Stimulated activated naive CD4-positive, alpha-beta T cell treated with Interleukin-2 at 50 U/mL for 16 hours (primary cell): Measurements from ENCODE around the gene GDPD4.

ENCODE experiments used
- DNase-seq: peaks from one replicate; lab custom pipeline; 2025; lab: John Stamatoyannopoulos, UW

GDPD4 gene

DNA sequence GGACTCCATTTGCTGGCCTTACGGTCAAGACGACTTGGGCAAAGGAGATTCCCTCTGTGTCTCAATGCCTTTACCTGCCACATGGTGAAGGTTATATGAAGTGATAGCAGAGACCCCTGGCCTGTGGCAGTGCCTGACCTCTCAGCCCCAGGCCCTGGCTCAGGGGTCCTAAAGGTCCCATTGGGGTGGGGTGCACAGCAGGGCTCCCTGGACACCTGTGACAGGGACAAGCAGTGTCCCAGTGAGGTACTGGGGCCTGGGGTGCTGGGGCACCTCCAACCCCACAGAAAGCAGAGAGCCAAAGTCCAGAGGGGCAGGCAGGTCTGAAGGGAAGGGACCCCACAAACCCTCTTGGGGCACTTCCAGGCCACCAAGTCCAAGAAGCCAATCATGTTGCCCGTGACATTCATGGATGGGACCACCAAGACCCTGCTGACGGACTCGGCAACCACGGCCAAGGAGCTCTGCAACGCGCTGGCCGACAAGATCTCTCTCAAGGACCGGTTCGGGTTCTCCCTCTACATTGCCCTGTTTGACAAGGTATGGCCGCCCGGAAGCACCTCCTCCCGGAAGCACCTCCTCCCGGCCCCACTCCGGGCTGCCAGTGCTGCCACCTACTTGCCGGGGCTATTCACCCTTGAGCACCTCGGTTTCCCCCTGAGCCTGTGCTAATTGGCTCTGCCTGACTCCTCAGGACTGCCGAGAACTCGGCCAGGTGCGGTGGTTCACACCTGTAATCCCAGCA lies 111.0 kb downstream of the GDPD4 start:
- no peak for DNase-seq

DNA sequence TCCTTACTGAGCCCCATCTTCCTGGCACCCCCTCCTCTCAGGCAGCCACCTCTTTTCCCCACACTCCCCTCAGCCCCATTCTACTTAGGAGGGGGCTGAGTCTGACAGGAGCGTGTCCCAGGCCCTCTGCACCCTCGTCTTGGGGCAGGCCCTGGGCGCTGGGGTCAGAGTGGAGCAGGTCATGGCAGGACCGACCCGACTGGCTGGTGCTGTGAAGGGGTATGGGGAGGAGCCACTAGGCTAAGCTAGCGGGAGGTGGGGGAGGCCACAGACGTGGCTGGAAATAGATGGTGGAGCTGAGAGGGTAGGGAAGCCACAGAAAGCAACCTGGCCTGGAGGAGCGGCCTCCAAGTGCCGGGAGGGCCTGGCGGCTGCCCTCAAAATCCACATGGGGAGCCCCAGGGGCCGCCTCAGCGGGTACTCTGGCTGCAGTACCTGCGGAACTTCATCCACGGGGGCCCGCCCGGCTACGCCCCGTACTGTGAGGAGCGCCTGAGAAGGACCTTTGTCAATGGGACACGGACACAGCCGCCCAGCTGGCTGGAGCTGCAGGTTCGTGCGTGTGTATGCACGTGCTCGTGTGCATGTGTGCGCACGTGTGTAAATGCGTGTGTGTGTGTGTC lies 111.8 kb downstream of the GDPD4 start:
- no peak for DNase-seq

DNA sequence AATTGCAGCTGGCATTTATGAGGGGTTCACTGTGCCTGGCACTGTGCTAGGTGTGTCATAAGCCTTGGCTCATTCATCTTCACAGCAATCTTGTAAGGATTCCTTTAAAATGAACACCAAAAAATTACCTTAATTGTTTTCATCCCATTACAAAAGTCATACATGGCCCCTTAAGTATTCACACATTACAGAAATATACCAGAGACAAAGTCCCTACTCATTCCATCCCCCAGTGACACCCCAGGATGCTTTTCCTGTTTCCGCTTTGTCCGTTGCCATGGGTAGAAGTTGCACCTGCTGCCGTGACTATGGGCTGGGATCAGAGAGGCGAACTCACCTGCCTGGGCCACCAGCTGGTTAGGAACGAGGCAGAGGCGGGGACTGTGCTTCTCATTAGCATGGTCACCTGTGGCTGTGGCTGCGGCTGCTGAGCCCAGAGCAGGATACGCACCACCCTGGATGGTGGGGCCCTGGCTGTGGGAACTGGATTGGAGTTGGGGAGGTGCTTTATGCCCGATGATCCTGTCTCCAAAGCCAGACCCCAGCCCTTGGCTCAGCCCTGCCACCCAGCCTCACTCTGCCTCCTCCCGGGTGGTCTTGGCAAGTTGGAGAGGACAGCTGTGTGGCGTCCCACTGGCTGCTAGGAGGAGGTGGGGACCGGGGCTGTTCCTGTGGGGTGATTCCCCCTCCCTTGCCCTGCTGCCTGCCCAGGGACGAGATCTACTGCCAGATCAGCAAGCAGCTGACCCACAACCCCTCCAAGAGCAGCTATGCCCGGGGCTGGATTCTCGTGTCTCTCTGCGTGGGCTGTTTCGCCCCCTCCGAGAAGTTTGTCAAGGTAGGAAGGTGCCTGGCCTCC lies 112.6 kb downstream of the GDPD4 start:
- no peak for DNase-seq

DNA sequence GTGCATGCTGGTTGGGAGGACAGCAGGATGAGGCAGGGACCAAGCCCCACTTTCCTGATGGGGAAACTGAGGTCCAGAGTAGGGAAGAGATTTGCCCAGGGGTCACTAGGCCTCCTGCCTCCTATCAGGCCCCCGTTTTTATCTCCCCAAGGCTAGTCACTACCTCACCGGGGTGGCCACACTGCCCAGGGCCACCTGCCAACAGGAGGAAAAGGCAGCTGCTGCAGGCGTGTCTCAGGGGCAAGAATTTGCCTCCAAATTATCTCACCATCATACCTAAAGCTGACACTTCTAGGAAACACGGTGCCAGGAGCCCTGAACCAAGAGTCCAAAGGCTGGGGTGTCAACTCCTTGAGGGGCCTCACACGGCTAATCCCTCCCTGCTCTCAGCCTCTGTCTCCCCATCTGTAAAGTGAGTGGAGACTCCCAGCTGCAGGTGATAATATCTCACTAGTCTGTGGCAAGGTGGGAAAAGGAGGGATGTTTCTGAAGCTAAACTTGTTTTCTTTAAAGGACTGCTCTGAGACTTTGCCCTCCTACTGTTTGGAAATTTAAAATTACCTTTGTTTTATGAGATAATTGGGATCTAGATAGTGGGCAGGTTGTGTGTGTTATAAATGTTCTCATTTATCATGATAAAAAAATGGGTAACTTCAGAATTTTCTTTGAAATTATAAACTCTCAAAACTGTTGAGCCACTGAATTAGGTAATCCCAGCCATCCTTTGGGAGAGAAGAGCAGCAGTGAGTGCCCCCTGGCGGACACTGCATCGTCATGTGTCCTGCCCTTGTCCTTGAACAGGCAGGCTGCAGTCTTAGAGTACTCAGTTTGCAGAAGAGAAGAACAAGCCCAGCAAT lies 113.5 kb downstream of the GDPD4 start:
- peak; percentile 37 for DNase-seq

DNA sequence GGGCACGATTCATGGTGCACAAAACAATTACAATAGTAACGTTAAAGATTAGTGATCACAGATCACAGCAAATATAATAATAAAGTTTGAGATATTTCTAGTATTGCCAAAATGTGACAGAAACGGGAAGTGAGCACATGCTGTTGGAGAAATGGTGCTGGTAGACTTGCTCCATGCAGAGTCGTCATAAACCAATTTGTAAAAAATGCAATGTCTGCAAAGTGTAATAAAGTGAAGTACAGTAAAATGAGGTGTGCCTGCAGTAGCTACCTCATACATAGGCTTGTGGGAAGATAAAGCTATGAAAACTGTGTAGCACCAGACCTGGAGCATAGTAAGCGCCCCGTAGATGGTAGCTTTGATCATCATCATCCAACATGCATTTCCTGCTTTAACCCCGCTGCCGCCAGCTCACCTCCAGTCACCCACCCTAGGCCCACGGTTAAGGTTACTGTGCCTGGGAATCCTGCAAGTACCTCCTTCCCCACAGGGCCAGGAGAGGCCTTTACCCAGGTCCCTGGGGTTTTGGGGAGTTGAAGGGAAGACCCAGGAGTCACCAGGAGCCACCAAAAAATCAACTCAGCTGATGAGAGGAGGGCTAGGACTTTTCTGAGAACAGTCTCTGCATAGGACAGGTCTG lies 114.3 kb downstream of the GDPD4 start:
- no peak for DNase-seq

DNA sequence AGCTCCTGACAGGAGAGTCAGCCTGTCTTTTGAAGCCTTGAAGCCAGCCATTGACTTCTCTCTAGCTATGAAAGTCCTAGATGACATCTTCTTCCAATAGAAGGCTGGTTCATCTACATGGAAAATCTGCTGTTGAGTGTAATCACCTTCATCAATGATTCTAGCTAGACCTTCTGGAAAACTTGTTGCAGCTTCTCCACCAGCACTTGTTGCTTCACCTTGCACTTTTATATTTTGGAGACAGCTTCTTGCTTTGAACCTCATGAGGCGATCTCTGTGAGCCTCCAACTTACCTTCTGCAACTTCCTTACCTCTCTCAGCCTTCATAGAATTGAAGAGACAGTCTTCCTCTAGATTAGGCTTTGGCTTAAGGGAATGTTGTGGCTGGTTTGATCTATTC lies 115.2 kb downstream of the GDPD4 start:
- no peak for DNase-seq

DNA sequence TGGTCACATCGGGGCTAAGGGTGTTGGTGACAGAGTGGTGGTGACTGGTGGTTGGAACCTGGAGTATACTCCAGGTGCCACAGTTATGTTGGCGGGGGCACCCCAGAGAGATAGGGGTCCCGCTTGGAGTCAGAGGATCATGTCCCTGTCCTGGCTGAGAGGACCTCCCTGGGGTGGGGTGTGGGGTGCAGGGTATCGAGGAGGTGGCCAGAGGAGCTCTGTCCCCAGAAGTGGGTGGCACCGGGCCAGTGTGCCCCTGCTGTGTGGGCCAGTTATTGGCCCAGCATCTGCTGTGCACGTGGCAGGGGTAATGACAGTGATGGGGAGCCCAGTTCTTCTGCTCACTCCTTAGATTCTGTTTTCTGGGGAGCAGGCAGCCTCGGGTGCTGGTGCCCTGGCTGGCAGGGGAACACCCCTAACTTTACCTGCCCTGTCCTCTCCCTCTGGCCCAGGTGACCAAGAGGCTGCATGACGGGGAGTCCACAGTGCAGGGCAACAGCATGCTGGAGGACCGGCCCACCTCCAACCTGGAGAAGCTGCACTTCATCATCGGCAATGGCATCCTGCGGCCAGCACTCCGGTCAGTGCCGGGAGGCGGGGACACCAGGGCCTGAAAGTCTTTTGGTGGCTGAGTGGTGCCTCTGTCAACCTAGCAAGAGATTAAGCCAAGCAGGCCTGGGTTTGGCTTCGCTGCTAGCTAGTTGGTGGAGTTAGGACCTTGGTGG lies 117.2 kb downstream of the GDPD4 start:
- DNase-seq: no peak

DNA sequence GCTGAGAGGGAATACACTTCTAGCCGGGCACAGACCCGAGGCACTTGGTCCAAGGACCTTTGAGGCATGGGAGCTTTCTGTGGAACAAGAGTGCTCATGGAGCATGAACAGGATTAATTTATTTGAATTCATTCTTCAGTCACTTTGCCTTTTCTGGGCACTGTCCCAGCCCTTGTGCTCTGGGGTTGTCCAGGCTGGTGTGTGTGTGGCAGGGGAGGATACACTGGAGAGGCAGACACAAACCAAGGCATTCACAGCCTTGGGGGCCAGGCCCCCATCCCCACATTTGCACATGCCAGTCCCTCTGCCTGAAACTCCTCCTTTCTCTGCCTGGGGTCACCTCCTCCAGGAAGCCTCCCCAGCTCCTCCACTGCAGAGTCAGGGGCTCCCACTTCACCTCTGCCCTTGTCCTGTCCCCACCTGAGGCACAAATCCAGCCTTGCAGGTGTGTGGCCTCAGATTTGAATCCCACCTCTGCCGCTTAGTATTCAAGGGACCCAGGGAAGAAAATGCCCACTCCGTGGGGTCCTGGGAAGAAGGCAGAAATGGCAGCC lies 118.0 kb downstream of the GDPD4 start:
- DNase-seq: no peak

DNA sequence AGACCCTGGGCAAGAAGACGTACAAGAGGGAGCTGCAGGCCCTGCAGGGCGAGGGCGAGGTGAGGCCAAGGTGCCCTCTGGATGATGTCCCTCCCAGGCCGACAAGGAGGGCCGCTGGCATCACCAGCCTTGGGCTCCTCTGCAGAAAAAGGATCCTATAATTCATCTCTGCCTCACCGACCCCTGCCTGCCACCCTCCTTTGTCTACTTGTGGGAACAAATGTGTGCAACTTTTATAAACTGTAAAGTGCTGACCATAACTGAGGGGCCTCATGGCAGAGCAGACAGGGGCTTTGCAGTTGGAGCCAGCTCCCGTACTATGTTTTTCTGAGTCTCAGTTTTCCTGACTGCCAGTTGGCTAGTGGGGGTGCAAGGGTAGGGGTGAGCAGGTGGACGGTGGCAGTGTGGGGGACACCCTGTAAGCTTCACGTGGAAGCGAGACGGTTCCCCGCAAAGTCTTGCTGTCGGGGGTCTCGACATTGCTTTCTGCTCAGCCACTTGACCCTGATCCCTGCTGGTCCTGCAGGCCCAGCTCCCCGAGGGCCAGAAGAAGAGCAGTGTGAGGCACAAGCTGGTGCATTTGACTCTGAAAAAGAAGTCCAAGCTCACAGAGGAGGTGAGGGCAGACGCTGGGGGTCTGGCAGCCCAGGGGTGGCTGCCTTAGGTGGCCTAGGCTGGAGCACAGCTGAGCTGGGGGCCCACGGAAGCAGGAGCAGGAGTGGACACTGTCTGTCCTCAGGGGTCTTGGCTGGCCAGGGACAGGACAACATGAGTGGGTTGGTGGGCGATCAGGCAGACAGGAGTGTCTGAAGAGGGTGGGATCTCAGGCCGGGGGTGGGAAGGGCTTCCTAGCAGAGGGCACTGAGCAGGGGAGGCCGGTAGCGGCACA lies 118.7 kb downstream of the GDPD4 start:
- no peak for DNase-seq

DNA sequence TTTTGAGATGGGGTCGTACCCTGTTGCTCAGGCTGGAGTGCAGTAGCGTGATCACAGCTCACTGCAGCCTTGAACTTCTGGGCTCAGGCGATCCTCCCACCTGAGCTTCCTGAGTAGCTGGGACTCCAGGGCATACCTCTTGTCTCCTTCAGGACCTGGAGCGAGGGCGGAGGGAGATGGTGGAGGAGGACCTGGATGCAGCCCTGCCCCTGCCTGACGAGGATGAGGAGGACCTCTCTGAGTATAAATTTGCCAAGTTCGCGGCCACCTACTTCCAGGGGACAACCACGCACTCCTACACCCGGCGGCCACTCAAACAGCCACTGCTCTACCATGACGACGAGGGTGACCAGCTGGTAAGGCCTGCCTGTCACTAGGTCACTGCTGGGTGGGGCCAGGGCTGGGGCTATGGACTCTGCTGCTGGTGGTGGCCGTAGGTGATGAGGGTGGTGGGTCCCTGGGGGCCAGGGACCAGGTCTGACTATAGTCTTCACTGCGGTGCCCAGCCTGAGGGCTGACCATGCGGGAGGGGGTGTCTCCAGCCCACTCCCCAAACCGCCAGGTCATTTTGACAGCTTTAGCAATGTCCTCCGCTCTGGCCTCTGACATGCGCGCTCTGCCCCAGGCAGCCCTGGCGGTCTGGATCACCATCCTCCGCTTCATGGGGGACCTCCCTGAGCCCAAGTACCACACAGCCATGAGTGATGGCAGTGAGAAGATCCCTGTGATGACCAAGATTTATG lies 119.5 kb downstream of the GDPD4 start:
- DNase-seq: no peak

DNA sequence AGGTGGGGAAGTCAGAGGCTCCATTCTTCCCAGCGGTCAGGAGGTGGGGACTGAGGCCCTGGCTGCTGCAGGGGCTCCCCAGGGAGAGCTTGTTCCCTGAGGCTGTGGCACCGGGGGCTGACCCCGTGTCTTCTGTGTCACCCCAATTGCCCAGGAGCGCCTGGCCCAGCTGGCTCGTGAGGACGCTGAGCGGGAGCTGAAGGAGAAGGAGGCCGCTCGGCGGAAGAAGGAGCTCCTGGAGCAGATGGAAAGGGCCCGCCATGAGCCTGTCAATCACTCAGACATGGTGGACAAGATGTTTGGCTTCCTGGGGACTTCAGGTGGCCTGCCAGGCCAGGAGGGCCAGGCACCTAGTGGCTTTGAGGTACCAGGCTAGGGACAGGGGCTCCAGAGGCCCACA lies 120.3 kb downstream of the GDPD4 start:
- no peak for DNase-seq

DNA sequence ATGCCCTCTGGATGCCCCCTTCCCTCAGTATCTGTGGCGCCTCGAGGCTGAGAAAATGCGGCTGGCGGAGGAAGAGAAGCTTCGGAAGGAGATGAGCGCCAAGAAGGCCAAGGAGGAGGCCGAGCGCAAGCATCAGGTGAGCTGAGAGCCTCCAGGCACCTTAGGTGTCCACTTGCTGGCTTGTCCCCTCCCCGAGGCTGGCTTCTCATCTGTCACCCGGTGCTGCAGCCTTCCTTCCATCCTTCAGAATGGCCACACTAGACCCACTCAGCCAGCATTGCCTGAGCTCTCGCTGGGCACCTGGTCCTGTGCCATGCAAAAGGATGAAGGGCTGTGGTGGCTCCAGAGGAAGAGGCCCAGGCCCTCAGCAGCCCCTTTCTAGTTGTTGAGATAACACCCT lies 121.1 kb downstream of the GDPD4 start:
- no peak for DNase-seq

DNA sequence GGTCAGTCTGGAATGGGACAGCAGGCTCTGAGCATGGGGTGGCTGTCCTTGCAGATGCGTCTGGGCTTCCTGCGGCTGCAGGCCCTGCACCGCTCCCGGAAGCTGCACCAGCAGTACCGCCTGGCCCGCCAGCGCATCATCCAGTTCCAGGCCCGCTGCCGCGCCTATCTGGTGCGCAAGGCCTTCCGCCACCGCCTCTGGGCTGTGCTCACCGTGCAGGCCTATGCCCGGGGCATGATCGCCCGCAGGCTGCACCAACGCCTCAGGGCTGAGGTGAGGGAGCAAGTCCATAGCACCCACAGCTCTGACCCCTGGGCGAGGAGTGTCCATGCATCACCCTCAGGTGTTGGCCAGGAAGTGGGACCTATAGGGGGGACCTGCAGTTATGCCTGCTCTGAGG lies 121.8 kb downstream of the GDPD4 start:
- no peak for DNase-seq

DNA sequence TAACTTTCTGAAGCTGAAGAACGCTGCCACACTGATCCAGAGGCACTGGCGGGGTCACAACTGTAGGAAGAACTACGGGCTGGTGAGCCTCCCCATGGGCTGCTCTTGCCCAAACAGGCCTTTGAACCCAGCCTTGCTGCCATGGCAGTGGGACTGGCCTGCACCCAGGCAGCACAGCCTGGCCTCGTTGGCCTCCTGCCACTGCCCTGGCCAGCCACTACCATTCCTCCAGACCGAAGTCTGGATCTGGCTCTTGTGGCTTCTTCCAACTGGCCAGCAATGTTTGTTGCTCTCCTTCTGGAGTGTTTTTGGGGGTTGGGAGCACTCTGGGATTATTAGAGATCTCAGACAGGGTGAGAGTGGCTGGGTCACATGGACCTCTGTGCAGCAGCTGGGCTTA lies 122.4 kb downstream of the GDPD4 start:
- DNase-seq: no peak

DNA sequence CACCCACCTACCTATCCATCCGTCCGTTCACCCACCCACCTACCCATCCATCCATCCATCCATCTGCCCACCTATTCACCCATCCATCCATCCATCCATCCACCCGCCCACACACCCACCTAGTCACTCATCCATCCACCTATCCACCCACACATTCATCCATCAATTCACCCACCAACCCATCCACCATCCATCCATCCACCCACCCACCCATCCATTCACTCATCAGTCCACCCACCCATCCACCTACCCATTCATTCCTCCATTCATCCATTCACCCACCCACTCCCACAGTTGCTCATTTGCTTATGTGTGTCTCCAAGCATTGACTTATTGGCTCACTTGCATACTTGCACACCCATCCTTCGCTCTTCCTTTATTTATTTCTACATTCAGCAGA lies 123.3 kb downstream of the GDPD4 start:
- no peak for DNase-seq

DNA sequence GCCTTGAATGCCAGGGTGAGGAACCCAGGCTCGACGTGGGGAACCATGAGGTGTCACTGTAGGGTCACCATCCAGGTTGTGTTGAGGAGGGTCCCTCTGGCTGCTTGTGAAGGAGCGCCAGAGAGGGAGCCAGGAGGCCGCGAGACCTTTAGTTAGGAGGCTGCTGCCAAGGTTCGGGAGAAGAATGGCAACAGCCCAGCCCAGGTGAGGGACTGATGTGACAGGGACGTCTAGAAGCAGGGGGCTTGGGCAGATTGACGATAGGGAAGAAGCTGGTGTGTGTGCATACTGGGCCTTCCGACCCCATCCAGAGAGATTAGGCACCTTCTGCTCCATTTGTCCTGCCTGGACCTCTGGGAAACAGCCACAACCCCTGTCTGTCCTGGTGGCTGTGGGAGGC lies 124.5 kb downstream of the GDPD4 start:
- DNase-seq: no peak

DNA sequence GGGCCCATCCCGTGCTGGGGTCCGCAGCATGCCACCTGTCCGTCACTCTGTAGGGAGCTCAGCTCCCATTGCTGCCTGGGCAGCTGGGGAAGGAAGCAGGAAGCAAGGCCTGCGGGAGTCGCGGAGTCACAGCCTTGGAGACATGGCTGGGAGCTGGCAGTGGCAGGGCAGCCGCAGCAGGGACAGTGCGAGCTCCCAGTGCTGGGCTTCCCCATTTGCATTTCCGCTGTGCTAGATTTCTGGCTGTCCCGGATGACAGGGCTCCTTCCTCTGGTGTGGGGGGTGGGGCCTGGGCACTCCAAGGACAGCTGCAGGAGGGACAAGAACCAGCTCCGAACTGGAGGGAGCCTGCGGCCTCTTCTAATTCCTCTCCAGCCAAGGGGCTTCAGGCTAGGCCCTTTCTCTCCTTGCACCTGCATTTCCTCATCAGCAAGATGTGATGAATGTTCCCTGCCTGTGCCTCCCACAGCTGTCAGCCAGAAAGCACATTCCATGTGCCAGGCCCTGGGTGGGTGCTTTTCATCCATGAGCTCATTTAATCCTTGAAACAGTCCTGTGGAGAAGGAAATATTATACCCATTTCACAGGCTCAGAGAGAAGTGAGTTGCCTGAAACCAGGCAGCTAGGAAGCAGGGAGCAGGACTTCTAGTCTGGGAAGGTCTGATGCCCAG lies 125.5 kb downstream of the GDPD4 start:
- no peak for DNase-seq
